GM12801 (cell line): ENCODE data around the gene FAM131B.

Experiments
- CTCF ChIP-seq: IDR thresholded peaks from one replicate; pipeline ENCODE4 v1.5.1; 2011; ENCODE audit warnings: control low read depth; ENCODE audit not compliant: insufficient read length; ENCODE audit errors: extremely low read depth

Gene FAM131B

GRCh38 chr7:143329471-143330170, 32.9 kb downstream of the FAM131B start:
- no peak for TF ChIP-seq CTCF

GRCh38 chr7:143327903-143328302, 34.6 kb downstream of the FAM131B start:
- TF ChIP-seq CTCF = no peak

DNA sequence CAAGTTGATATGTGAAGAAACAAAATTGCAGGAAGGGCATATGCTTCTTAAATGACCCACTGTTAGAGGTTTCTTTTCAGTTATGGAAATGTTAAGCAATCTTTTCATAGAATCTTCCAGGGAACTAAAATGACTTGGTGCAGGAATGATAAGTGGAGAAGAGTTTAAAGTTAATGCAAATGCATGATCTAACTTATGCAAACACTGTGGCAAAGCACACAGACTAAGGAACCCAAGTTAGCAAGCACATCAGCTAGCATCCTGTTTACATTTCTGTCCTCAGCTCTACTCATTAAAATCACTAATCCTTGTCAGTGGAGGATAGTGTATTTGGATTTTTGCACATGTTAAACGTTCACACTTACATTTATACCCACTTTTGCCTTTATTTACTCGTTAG, 37.3 kb downstream of the FAM131B start:
- no peak for TF ChIP-seq CTCF

DNA sequence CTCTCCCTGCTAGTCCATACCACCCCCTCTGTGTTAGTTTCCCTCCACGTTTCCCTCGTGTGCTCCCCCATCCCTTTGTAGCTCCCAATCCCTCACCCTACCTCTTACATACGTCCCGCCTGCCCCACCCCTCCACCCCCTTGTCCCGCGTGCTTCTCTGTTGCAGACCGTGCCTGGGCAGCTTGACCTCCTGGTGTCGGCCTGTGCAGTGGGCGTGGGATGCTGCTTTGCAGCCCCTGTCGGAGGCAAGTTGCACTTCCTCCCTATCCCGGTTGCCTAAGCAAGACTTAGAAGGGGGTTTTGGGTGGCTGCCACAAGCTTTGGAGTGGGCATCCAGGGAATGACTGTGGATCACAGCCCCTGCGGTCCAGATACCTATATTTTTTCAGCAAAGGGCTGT, 38.9 kb downstream of the FAM131B start:
- TF ChIP-seq CTCF = no peak

- no peak for TF ChIP-seq CTCF
These were observed 39.5 kb downstream of the FAM131B start for GRCh38 chr7:143322760-143323633.

- no peak for TF ChIP-seq CTCF
These were observed 40.8 kb downstream of the FAM131B start for GRCh38 chr7:143321734-143322133.

DNA sequence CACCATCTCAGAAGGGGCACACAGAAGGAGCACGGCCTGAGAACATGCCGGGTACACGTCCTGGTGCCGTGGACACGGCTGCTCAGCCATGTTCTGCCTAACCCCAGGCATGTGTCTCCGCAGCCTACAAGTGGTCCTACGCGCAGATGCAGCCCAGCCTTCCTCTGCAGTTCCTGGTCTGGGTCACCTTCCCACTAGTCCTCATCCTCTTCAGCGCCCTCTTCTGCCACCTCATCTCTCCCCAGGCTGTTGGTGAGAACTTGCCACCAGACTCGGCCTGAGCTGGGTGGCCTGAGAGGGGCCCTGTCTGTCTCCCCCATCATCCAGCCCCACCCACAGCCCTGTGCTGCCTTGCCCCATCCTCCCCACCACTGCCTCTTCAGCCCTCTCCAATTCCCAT, 41.3 kb downstream of the FAM131B start:
- no peak for TF ChIP-seq CTCF
